Naive thymus-derived CD8-positive, alpha-beta T cell (primary cell): ENCODE measurements around the gene GPR137. TPM values are rescaled to one million over a fixed set of nuclear protein-coding genes. Genes with fewer than 3 reads are reported as not detected.

Source experiments
- ATAC-seq, 2 donors: fragments of 150-1000 bp; cut with Tn5 transposase in 1 of 2; sonication (Bioruptor Pico), chemical (Tn5 transposase) in 1 of 2; 1 replicate in 1 of 2; 2 replicates in 1 of 2; pipeline ENCODE4 v1.10.0; 2021; ENCODE audit warnings: mild to moderate bottlenecking in 2 of 2, moderate library complexity in 2 of 2
- POLR2A ChIA-PET: fragments of 350-600 bp; sonication (Branson Sonifier 250); formaldehyde crosslinking; loops from one replicate; lab custom pipeline; 2021; ENCODE audit warnings: antibody characterized with exemption; lab: Charles Lee
- DNase-seq, 10 donors: peaks; one replicate each; pipeline versions ENCODE4 v3.0.0 to v3.0.0-alpha.2; 2020 to 2022
- H3K27ac Mint-ChIP-seq, 10 donors: one replicate each; pipeline ENCODE4 v1.8.0; 2020 to 2022; ENCODE audit warnings: mild to moderate bottlenecking in 10 of 10, mixed read lengths in 10 of 10, moderate library complexity in 4 of 10, inconsistent platforms in 1 of 10
- H3K27me3 Mint-ChIP-seq, 5 donors: one replicate each; pipeline ENCODE4 v1.8.0; 2021 to 2022; ENCODE audit warnings: mixed read lengths in 5 of 5
- H3K36me3 Mint-ChIP-seq, 3 donors: one replicate each; pipeline ENCODE4 v1.8.0; 2020 to 2022; ENCODE audit warnings: mixed read lengths in 3 of 3, mild to moderate bottlenecking in 2 of 3, inconsistent platforms in 1 of 3
- H3K4me1 Mint-ChIP-seq, 4 donors: one replicate each; pipeline ENCODE4 v1.8.0; 2021 to 2022; ENCODE audit warnings: mixed read lengths in 4 of 4
- H3K4me3 Mint-ChIP-seq, 10 donors: one replicate each; pipeline ENCODE4 v1.8.0; 2020 to 2022; ENCODE audit warnings: mild to moderate bottlenecking in 10 of 10, mixed read lengths in 10 of 10, moderate library complexity in 6 of 10, inconsistent platforms in 1 of 10
- H3K9me3 Mint-ChIP-seq, 9 donors: one replicate each; pipeline ENCODE4 v1.8.0; 2020 to 2022; ENCODE audit warnings: mixed read lengths in 9 of 9, mild to moderate bottlenecking in 3 of 9, inconsistent platforms in 1 of 9, moderate library complexity in 1 of 9
- polyA plus RNA-seq, 3 donors: library from polyadenylated mRNA; unstranded; fragments of 300-500 nt; fragmentation: Illumina TruSeq; gene quantifications; one replicate each; pipeline ENCODE4 v1.2.3, GENCODE V29; 2021
- total RNA-seq, 8 experiments: library from RNA in 2 of 8; stranded (reverse) in 2 of 8; gene quantifications; one replicate each; pipeline ENCODE4 v1.2.3 and lab custom pipeline; 2021 to 2026

The GPR137 gene
- total and polyA plus RNA-seq, 5 experiments from 2014 or later, result 4.8 to 33.3 (median 6.9) TPM

- H3K36me3 Mint-ChIP-seq, result no peaks in the 10 kb centered on the region
Measured at GRCh38 chr11:64291752-64292459, 6.3 kb downstream of the GPR137 start.

GRCh38 chr11:64292460-64293254, 7.0 kb downstream of the GPR137 start:
- ATAC-seq (no peak), DNase-seq (peak in 2 of 10 donors; percentile 18 to 59)
- Mint-ChIP-seq H3K4me3 (peak overlapping the region; percentile 37 to 75 (median 62)), H3K27me3 (peaks cover 25 to 64% (median 43%) of the 10 kb centered on the region in 5 donors), H3K36me3 (no peaks in the 10 kb centered on the region), H3K4me1 (peaks cover 6 to 19% (median 12%) of the 10 kb centered on the region in 4 donors), H3K27ac (no peak overlapping the region), H3K9me3 (no peaks in the 10 kb centered on the region)
- POLR2A ChIA-PET, result interaction anchor here (0.8 to 1.5 kb wide), 2 partner anchors 22 to 108 kb away, joined by 3 to 5 read pairs; no protein-coding TSS in a partner anchor

More at GRCh38 chr11:64291752-64292459, 6.3 kb downstream of the GPR137 start:
- DNase-seq (peak in 2 of 10 donors; percentile 28 to 30), ATAC-seq (peak; percentile 75 to 78)
- no peaks in the 10 kb centered on the region for H3K9me3 Mint-ChIP-seq
- peaks cover 5 to 14% (median 10%) of the 10 kb centered on the region in 4 donors for H3K4me1 Mint-ChIP-seq
- POLR2A ChIA-PET, result no interaction called here
- H3K4me3 Mint-ChIP-seq, result peak overlapping the region in 3 of 10 donors; percentile 61 to 75 (median 75)
- peaks cover 21 to 57% (median 38%) of the 10 kb centered on the region in 5 donors for H3K27me3 Mint-ChIP-seq
- no peak overlapping the region for H3K27ac Mint-ChIP-seq

DNA sequence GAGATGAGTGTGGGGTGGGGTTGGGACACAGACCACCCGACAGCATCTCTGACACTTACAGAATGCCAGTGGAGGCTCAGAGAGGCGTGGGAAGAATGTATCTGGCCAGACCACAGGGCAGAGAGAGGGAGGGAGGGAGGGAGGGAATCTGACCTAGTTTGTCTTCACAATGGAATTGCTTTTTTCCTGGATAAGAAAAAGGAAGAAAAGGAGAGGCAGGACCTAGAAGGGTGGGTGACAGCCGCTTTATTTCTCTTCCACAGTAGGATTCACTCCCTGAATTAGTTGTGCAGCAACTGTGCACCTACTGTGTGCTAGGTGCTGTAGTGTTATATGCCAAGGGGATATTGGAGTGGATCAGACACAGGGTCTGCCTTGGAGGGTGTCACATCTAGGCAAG, 9.1 kb downstream of the GPR137 start:
- DNase-seq, result no peak
- no peak overlapping the region for H3K27ac Mint-ChIP-seq
- H3K4me1 Mint-ChIP-seq, result peaks cover 9 to 30% (median 22%) of the 10 kb centered on the region in 4 donors
- POLR2A ChIA-PET, result interaction anchor here (0.7 kb wide), 2 partner anchors 11 to 485 kb away, joined by 3 read pairs; no protein-coding TSS in a partner anchor
- H3K9me3 Mint-ChIP-seq, result no peaks in the 10 kb centered on the region
- peaks cover 0 to 2% (median 0%) of the 10 kb centered on the region in 3 donors for H3K36me3 Mint-ChIP-seq
- no peak for ATAC-seq
- H3K27me3 Mint-ChIP-seq, result peaks cover 29 to 81% (median 57%) of the 10 kb centered on the region in 5 donors
- no peak overlapping the region for H3K4me3 Mint-ChIP-seq

- H3K4me1 Mint-ChIP-seq, result peaks cover 10 to 36% (median 28%) of the 10 kb centered on the region in 4 donors
- H3K4me3 Mint-ChIP-seq, result no peak overlapping the region
- peaks cover 0 to 2% (median 0%) of the 10 kb centered on the region in 3 donors for H3K36me3 Mint-ChIP-seq
- H3K9me3 Mint-ChIP-seq, result no peaks in the 10 kb centered on the region
- peaks cover 33 to 86% (median 55%) of the 10 kb centered on the region in 5 donors for H3K27me3 Mint-ChIP-seq
- H3K27ac Mint-ChIP-seq, result no peak overlapping the region
- DNase-seq (no peak), ATAC-seq (no peak)
- POLR2A ChIA-PET, result interaction anchor here (0.7 kb wide), 1 partner anchor 12 kb away, joined by 3 read pairs; no protein-coding TSS in a partner anchor
Measured at GRCh38 chr11:64295760-64296159, 10.1 kb downstream of the GPR137 start.

GRCh38 chr11:64296236-64296635, 10.6 kb downstream of the GPR137 start:
- H3K27me3 Mint-ChIP-seq, result peaks cover 35 to 85% (median 56%) of the 10 kb centered on the region in 5 donors
- no peak overlapping the region for H3K4me3 Mint-ChIP-seq
- H3K27ac Mint-ChIP-seq, result no peak overlapping the region
- ATAC-seq (no peak), DNase-seq (no peak)
- H3K9me3 Mint-ChIP-seq, result no peaks in the 10 kb centered on the region
- peaks cover 0 to 2% (median 0%) of the 10 kb centered on the region in 3 donors for H3K36me3 Mint-ChIP-seq
- peaks cover 10 to 35% (median 29%) of the 10 kb centered on the region in 4 donors for H3K4me1 Mint-ChIP-seq
- POLR2A ChIA-PET, result interaction anchor here (1.0 kb wide), 1 partner anchor 27 kb away, joined by 3 read pairs; no protein-coding TSS in a partner anchor

DNA sequence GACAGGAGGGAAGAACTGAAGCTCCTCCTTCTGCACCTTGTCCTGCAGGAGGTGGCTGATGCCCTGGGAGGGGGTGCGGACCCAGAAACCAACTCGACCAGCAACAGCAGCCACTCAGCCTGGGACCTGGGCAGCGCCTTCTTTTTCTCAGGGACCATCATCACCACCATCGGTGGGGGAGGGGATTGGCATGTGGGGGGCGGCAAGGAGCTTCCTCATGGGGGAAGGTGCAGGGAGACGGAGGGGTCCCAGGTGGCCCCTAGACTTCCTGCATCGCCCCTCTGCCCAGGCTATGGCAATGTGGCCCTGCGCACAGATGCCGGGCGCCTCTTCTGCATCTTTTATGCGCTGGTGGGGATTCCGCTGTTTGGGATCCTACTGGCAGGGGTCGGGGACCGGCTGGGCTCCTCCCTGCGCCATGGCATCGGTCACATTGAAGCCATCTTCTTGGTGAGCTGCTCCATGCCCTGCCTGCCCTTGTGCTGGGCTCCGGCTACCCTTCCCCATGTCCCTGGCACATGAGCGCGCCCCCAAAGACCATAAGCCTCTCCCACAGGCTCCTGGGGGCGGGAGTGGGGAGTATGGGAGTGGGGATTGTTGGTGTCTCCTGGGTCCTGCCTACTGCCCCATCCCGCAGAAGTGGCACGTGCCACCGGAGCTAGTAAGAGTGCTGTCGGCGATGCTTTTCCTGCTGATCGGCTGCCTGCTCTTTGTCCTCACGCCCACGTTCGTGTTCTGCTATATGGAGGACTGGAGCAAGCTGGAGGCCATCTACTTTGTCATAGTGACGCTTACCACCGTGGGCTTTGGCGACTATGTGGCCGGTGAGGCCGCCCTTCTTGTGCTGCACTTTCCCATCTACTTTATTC, 11.4 kb downstream of the GPR137 start:
- H3K27ac Mint-ChIP-seq, result no peak overlapping the region
- no peaks in the 10 kb centered on the region for H3K9me3 Mint-ChIP-seq
- H3K36me3 Mint-ChIP-seq, result peaks cover 0 to 2% (median 0%) of the 10 kb centered on the region in 3 donors
- peaks cover 10 to 36% (median 33%) of the 10 kb centered on the region in 4 donors for H3K4me1 Mint-ChIP-seq
- DNase-seq (peak in 1 of 10 donors; percentile 45), ATAC-seq (no peak)
- peaks cover 37 to 85% (median 60%) of the 10 kb centered on the region in 5 donors for H3K27me3 Mint-ChIP-seq
- no peak overlapping the region for H3K4me3 Mint-ChIP-seq
- POLR2A ChIA-PET, result interaction anchor here (0.7 to 1.2 kb wide), 4 partner anchors 25 to 71 kb away, joined by 3 to 5 read pairs (median 4); partner anchors contain the start of genes NUDT22 and TRPT1

DNA sequence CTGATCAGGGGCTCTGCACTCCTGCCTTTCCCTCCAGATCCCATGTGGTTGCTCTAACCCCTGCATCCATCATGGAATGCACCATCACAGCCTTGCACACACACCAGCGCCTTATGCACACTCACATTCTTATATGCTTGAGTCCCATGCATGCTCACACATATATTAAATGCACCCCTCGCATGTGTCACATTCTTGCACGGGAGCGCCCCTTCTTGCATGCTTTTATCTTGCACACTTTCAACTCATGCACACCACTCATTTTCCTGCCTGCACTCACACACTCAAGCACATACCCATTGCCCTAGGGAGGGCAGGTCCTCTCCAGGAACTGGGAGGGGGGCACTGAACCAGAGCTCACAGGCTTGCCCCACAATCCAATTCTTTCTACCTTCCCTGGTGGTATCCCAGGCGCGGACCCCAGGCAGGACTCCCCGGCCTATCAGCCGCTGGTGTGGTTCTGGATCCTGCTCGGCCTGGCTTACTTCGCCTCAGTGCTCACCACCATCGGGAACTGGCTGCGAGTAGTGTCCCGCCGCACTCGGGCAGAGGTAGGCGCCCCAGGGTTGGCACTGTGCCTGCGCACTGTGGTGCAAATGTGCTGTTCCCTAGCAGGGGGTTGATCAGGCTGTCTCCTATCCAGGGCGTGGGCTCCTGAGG, 12.2 kb downstream of the GPR137 start:
- Mint-ChIP-seq H3K27me3 (peaks cover 37 to 81% (median 60%) of the 10 kb centered on the region in 5 donors), H3K9me3 (no peaks in the 10 kb centered on the region), H3K4me3 (peak overlapping the region in 1 of 10 donors; percentile 11), H3K36me3 (peaks cover 0 to 2% (median 0%) of the 10 kb centered on the region in 3 donors), H3K4me1 (peaks cover 10 to 33% (median 29%) of the 10 kb centered on the region in 4 donors), H3K27ac (no peak overlapping the region)
- POLR2A ChIA-PET, result interaction anchor here (0.7 to 1.2 kb wide), 3 partner anchors 26 to 72 kb away, joined by 3 to 5 read pairs (median 4); partner anchors contain the start of genes NUDT22 and TRPT1
- DNase-seq, result peak in 2 of 10 donors; percentile 14 to 57
- no peak for ATAC-seq

DNA sequence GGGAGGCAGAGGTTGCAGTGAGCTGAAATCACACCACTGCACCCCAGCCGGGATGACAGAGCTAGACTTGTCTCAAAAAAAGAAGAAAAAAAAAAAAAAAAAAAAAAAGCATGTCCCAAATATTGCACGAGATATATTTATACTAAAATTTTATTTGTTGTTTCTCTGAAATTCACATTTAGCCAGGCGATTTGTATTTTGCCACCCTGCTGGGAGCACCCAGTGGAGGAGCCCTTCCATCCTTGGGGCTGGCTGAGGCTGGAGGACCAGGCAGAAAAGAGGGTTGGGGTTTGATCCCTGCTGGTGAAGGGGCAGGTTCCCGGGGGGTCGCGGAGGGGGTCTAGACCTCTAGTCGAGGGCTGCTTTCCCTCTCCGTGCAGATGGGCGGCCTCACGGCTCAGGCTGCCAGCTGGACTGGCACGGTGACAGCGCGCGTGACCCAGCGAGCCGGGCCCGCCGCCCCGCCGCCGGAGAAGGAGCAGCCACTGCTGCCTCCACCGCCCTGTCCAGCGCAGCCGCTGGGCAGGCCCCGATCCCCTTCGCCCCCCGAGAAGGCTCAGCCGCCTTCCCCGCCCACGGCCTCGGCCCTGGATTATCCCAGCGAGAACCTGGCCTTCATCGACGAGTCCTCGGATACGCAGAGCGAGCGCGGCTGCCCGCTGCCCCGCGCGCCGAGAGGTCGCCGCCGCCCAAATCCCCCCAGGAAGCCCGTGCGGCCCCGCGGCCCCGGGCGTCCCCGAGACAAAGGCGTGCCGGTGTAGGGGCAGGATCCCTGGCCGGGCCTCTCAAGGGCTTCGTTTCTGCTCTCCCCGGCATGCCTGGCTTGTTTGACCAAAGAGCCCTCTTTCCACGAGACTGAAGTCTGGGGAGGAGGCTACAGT, 13.6 kb downstream of the GPR137 start:
- peaks cover 32 to 67% (median 53%) of the 10 kb centered on the region in 5 donors for H3K27me3 Mint-ChIP-seq
- no peak for DNase-seq
- H3K9me3 Mint-ChIP-seq, result no peaks in the 10 kb centered on the region
- peak overlapping the region in 9 of 10 donors; percentile 66 to 87 (median 78) for H3K4me3 Mint-ChIP-seq
- H3K4me1 Mint-ChIP-seq, result peaks cover 13 to 39% (median 33%) of the 10 kb centered on the region in 4 donors
- H3K36me3 Mint-ChIP-seq, result peaks cover 0 to 2% (median 0%) of the 10 kb centered on the region in 3 donors
- POLR2A ChIA-PET, result interaction anchor here (0.6 to 0.7 kb wide), 3 partner anchors 43 to 1443 kb away, joined by 3 to 5 read pairs (median 4); no protein-coding TSS in a partner anchor
- peak overlapping the region in 7 of 10 donors; percentile 24 to 86 (median 68) for H3K27ac Mint-ChIP-seq
- ATAC-seq, result no peak

GRCh38 chr11:64299847-64300648, 14.4 kb downstream of the GPR137 start, which contains the start of gene CATSPERZ:
CATSPERZ (plus strand) TSS chr11:64300358; CDS start chr11:64300411, 53 bp downstream.
- H3K36me3 Mint-ChIP-seq, result peaks cover 0 to 2% (median 0%) of the 10 kb centered on the region in 3 donors
- peak within 1 kb of the TSS; percentile 66 to 87 (median 78) for H3K4me3 Mint-ChIP-seq
- DNase-seq (peak in 5 of 10 donors; percentile 28 to 59 (median 39)), ATAC-seq (no peak)
- H3K27ac Mint-ChIP-seq, result peak within 1 kb of the TSS in 8 of 10 donors; percentile 72 to 90 (median 86)
- H3K4me1 Mint-ChIP-seq, result peaks cover 14 to 42% (median 36%) of the 10 kb centered on the region in 4 donors
- POLR2A ChIA-PET, result interaction anchor here (1.1 to 7.5 kb wide), 4 partner anchors 16 to 94 kb away, joined by 4 to 113 read pairs (median 10); partner anchors contain the start of genes BAD and FERMT3
- peaks cover 31 to 61% (median 47%) of the 10 kb centered on the region in 5 donors for H3K27me3 Mint-ChIP-seq
- H3K9me3 Mint-ChIP-seq, result no peaks in the 10 kb centered on the region
